ENCODE results near the gene CAMSAP1. TPM values are rescaled to one million over a fixed set of nuclear protein-coding genes. Genes with fewer than 3 reads are reported as not detected.
"Not testable (repeated sequence)": the region's sequence is repeated elsewhere in the genome, so short reads cannot be mapped to it uniquely, and the experiment has no call there.

The CAMSAP1 gene
- polyA plus RNA-seq, 3 donors: 0.71 to 9.0 (median 0.75) TPM

DNA sequence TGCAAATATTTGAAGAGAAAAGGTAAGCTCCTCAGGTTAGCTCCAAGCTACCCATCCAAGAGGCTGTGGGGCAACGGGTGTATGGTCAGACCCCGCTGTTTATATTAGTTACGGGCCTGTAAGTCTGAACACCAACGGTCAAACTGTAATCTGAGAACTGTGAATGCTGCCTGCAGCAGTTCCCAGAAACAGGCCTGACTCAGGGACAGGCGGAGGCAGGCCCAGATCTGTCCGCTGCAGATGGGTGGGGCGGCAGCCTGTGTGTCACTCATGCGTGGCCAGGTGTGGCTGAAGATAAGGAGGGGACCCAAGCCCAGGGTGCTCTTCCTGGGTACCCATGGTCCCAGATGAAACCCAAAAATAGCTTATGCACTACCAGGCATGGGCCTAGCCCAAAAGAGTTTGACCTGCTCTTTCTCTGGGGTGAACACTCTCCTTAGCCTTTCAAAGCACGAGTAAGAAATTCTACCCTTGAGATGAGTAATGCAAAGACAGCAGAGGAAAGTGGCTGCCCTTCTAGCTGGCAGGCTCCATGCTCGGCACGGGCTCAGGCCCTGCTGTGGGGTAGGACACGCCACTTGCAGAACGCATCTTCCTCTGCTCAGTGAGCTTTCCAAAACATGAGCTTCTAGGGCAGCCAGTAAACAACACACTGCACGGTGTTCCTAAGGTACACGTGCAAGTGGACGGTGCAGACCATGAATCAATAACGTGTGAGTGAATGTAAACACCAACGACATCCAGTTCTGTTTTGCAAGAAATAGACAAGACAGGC, 44.7 kb upstream of the CAMSAP1 start:
- Histone ChIP-seq H2AFZ (ENCODE audit: insufficient read depth, low read depth, low read length, poor library complexity, severe bottlenecking) (no peak overlapping the region), H3K36me3 (replicated peaks in 1 of 2; ENCODE audit: control insufficient read depth in 1 of 2, insufficient read depth in 2 of 2, low read length in 2 of 2) (peaks cover 66 to 81% of the 10 kb centered on the region in 2 donors), H3K4me2 (replicated peaks; ENCODE audit: extremely low read depth, low read length, poor library complexity, severe bottlenecking) (no peak overlapping the region), H3K27me3 (ENCODE audit: control insufficient read depth in 2 of 2, insufficient read depth in 2 of 2, low read length in 2 of 2) (no peaks in the 10 kb centered on the region), H3K4me1 (ENCODE audit: control insufficient read depth in 1 of 2, insufficient read depth in 2 of 2, low read length in 2 of 2) (no peaks in the 10 kb centered on the region), H3K9ac (ENCODE audit: insufficient read depth, low read length, poor library complexity, severe bottlenecking) (no peak overlapping the region), H3K4me3 (replicated peaks in 1 of 3; ENCODE audit: low read depth in 2 of 3, low read length in 3 of 3) (no peak overlapping the region), H4K20me1 (ENCODE audit: insufficient read depth, low read length) (peaks cover 56% of the 10 kb centered on the region), H3K9me3 (replicated peaks in 1 of 2; ENCODE audit: control insufficient read depth in 1 of 2, insufficient read depth in 1 of 2, low read length in 2 of 2) (no peaks in the 10 kb centered on the region), H3K27ac (ENCODE audit: low read depth in 1 of 2, low read length in 2 of 2) (no peak overlapping the region), H3K79me2 (ENCODE audit: insufficient read depth, low read length) (peaks cover 18% of the 10 kb centered on the region)
- Mint-ChIP-seq H3K36me3 (peaks cover 63 to 84% of the 10 kb centered on the region in 2 donors), H3K27ac (peak overlapping the region in 1 of 7 donors; percentile 3), H3K4me1 (no peaks in the 10 kb centered on the region), H3K27me3 (ENCODE audit: low read depth in 3 of 3) (peaks cover 0 to 1% (median 0%) of the 10 kb centered on the region in 3 donors), H3K4me3 (no peak overlapping the region), H3K9me3 (no peaks in the 10 kb centered on the region)
- intact Hi-C loops (cut with micrococcal nuclease): loop anchor here in 1 of 2 donors (10.0 kb wide), 1 partner anchor 753 kb away; no protein-coding TSS in a partner anchor
- TF ChIP-seq, protein P1, sequence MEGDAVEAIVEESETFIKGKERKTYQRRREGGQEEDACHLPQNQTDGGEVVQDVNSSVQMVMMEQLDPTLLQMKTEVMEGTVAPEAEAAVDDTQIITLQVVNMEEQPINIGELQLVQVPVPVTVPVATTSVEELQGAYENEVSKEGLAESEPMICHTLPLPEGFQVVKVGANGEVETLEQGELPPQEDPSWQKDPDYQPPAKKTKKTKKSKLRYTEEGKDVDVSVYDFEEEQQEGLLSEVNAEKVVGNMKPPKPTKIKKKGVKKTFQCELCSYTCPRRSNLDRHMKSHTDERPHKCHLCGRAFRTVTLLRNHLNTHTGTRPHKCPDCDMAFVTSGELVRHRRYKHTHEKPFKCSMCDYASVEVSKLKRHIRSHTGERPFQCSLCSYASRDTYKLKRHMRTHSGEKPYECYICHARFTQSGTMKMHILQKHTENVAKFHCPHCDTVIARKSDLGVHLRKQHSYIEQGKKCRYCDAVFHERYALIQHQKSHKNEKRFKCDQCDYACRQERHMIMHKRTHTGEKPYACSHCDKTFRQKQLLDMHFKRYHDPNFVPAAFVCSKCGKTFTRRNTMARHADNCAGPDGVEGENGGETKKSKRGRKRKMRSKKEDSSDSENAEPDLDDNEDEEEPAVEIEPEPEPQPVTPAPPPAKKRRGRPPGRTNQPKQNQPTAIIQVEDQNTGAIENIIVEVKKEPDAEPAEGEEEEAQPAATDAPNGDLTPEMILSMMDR (IDR thresholded peaks at IDR 0.05): no peak
- WGBS (ENCODE audit: insufficient coverage): 99% methylated on average over 17 of the region's 18 CpGs
- no peak for DNase-seq

DNA sequence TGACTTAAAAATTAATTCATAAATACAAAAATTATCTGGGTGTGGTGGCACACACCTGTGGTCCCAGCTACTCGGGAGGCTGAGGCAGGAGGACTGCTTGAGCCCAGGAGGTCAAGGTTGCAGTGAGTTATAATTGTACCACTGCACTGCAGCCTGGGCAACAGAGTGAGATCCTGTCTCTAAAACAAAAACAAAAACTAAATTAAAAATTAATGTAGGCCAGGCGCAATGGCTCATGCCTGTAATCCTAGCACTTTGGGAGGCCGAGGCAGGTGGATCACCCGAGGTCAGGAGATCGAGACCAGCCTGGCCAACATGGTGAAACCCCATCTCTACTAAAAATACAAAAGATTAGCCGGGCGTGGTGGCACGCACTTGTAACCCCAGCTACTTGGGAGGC, 44.0 kb upstream of the CAMSAP1 start:
- H3K9ac ChIP-seq (ENCODE audit: insufficient read depth, low read length, poor library complexity, severe bottlenecking); H3K27me3 ChIP-seq (ENCODE audit: control insufficient read depth in 2 of 2, insufficient read depth in 2 of 2, low read length in 2 of 2); DNase-seq; H3K4me3 ChIP-seq (replicated peaks in 1 of 3; ENCODE audit: low read depth in 2 of 3, low read length in 3 of 3); H3K4me3 Mint-ChIP-seq; H3K27me3 Mint-ChIP-seq (ENCODE audit: low read depth in 3 of 3); H3K4me2 ChIP-seq (replicated peaks; ENCODE audit: extremely low read depth, low read length, poor library complexity, severe bottlenecking); H3K27ac Mint-ChIP-seq; H3K9me3 Mint-ChIP-seq; H3K4me1 ChIP-seq (ENCODE audit: control insufficient read depth in 1 of 2, insufficient read depth in 2 of 2, low read length in 2 of 2); H3K27ac ChIP-seq (ENCODE audit: low read depth in 1 of 2, low read length in 2 of 2); H3K4me1 Mint-ChIP-seq; H3K9me3 ChIP-seq (replicated peaks in 1 of 2; ENCODE audit: control insufficient read depth in 1 of 2, insufficient read depth in 1 of 2, low read length in 2 of 2); H2AFZ ChIP-seq (ENCODE audit: insufficient read depth, low read depth, low read length, poor library complexity, severe bottlenecking): not testable (repeated sequence)
- H3K36me3 Mint-ChIP-seq: peaks cover 68 to 85% of the 10 kb centered on the region in 2 donors
- intact Hi-C loops (cut with micrococcal nuclease): loop anchor here in 1 of 2 donors (10.0 kb wide), 1 partner anchor 753 kb away; no protein-coding TSS in a partner anchor
- Histone ChIP-seq H3K36me3 (replicated peaks in 1 of 2; ENCODE audit: control insufficient read depth in 1 of 2, insufficient read depth in 2 of 2, low read length in 2 of 2) (peaks cover 74 to 89% of the 10 kb centered on the region in 2 donors), H4K20me1 (ENCODE audit: insufficient read depth, low read length) (peaks cover 55% of the 10 kb centered on the region), H3K79me2 (ENCODE audit: insufficient read depth, low read length) (peaks cover 10% of the 10 kb centered on the region)
- WGBS (ENCODE audit: insufficient coverage): 98% methylated on average over 7 of the region's 8 CpGs

DNA sequence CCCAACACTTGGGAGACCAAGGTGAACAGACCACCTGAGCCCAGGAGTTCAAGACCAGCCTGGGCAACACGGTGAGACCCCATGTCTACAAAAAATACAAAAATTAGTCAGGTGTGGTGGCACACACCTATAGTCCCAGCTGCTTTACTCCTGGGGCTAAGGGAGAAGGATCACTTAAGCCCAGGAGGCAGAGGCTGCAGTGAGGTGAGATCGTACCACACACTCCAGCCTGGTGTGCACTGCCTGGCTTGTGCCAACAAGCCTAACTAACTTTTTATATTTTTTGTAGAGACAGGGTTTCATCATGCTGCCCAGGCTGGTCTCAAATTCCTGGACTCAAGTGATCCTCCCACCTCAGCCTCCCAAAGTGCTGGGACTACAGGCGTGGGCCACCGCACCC, 43.5 kb upstream of the CAMSAP1 start:
- H3K9ac ChIP-seq (ENCODE audit: insufficient read depth, low read length, poor library complexity, severe bottlenecking); H3K4me3 ChIP-seq (replicated peaks in 1 of 3; ENCODE audit: low read depth in 2 of 3, low read length in 3 of 3); H3K4me2 ChIP-seq (replicated peaks; ENCODE audit: extremely low read depth, low read length, poor library complexity, severe bottlenecking); H3K9me3 ChIP-seq (replicated peaks in 1 of 2; ENCODE audit: control insufficient read depth in 1 of 2, insufficient read depth in 1 of 2, low read length in 2 of 2); H3K4me1 Mint-ChIP-seq; H3K4me3 Mint-ChIP-seq; DNase-seq; H3K27ac ChIP-seq (ENCODE audit: low read depth in 1 of 2, low read length in 2 of 2); H3K27me3 Mint-ChIP-seq (ENCODE audit: low read depth in 3 of 3); H3K9me3 Mint-ChIP-seq; H2AFZ ChIP-seq (ENCODE audit: insufficient read depth, low read depth, low read length, poor library complexity, severe bottlenecking); H3K4me1 ChIP-seq (ENCODE audit: control insufficient read depth in 1 of 2, insufficient read depth in 2 of 2, low read length in 2 of 2); H3K27me3 ChIP-seq (ENCODE audit: control insufficient read depth in 2 of 2, insufficient read depth in 2 of 2, low read length in 2 of 2); H3K79me2 ChIP-seq (ENCODE audit: insufficient read depth, low read length); H3K27ac Mint-ChIP-seq: not testable (repeated sequence)
- Histone ChIP-seq H4K20me1 (ENCODE audit: insufficient read depth, low read length) (peaks cover 55% of the 10 kb centered on the region), H3K36me3 (replicated peaks in 1 of 2; ENCODE audit: control insufficient read depth in 1 of 2, insufficient read depth in 2 of 2, low read length in 2 of 2) (peaks cover 78 to 93% of the 10 kb centered on the region in 2 donors)
- intact Hi-C loops (cut with micrococcal nuclease): loop anchor here in 1 of 2 donors (10.0 kb wide), 1 partner anchor 754 kb away; no protein-coding TSS in a partner anchor
- 83% methylated on average over 1 of the region's 4 CpGs for WGBS (ENCODE audit: insufficient coverage)
- peaks cover 71 to 85% of the 10 kb centered on the region in 2 donors for H3K36me3 Mint-ChIP-seq

All from CD14-positive monocyte (primary cell).